RWPE1 (cell line): ENCODE measurements around the gene ELF3.
"Not testable (repeated sequence)": the region's sequence is repeated elsewhere in the genome, so short reads cannot be mapped to it uniquely, and the experiment has no call there.

Experiments used
- CTCF ChIA-PET: fragments of 350-600 bp; sonication (Branson Sonifier 250); formaldehyde crosslinking; extraction: SDS; loops from one replicate; lab custom pipeline; 2021; lab: Yijun Ruan, JAX
- POLR2A ChIA-PET: fragments of 400-600 bp; formaldehyde crosslinking; extraction: SDS; loops from one replicate; lab custom pipeline; 2020; ENCODE audit warnings: antibody characterized with exemption; ENCODE audit not compliant: low non-redundant PET; lab: Yijun Ruan, JAX
- DNase-seq: peaks from one replicate; pipeline ENCODE4 v3.0.0; 2012; ENCODE audit warnings: low spot score
- H3K27ac ChIP-seq: fragments of 450-650 bp; 2 replicates; pipeline ENCODE4 v1.5.1; 2017
- TF ChIP-seq, protein P1 (sequence below): fragments of 450-650 bp; conservative IDR thresholded peaks from 2 replicates; pipeline ENCODE4 v1.5.1; 2017; ENCODE audit warnings: low read depth, mild to moderate bottlenecking

ELF3 gene

DNA sequence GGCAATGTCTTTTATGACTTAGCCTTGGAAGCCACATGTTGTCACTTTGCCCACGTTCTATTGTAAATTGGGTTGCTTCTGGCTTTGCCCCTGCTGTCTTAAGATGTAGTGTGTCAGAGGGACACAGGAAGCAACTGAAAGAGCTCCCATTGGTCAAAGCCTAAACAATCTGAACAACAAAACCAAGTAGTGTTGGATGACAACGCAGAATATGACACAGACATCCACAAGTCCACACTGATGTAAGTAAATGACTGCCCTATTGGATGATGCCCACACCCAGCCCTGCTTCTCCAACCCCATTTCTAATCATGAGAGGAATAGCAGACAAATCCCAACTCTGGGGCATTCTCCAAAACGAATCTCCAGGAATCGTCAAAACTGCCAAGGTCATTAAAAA, 50.7 kb downstream of the ELF3 start:
- ChIA-PET CTCF (interaction anchor here (0.6 kb wide), 1 partner anchor 9 kb away, joined by 4 read pairs; no protein-coding TSS in a partner anchor), POLR2A (no interaction called here)
- TF ChIP-seq, protein P1, sequence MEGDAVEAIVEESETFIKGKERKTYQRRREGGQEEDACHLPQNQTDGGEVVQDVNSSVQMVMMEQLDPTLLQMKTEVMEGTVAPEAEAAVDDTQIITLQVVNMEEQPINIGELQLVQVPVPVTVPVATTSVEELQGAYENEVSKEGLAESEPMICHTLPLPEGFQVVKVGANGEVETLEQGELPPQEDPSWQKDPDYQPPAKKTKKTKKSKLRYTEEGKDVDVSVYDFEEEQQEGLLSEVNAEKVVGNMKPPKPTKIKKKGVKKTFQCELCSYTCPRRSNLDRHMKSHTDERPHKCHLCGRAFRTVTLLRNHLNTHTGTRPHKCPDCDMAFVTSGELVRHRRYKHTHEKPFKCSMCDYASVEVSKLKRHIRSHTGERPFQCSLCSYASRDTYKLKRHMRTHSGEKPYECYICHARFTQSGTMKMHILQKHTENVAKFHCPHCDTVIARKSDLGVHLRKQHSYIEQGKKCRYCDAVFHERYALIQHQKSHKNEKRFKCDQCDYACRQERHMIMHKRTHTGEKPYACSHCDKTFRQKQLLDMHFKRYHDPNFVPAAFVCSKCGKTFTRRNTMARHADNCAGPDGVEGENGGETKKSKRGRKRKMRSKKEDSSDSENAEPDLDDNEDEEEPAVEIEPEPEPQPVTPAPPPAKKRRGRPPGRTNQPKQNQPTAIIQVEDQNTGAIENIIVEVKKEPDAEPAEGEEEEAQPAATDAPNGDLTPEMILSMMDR: no peak
- no peak overlapping the region for H3K27ac ChIP-seq
- DNase-seq: no peak

DNA sequence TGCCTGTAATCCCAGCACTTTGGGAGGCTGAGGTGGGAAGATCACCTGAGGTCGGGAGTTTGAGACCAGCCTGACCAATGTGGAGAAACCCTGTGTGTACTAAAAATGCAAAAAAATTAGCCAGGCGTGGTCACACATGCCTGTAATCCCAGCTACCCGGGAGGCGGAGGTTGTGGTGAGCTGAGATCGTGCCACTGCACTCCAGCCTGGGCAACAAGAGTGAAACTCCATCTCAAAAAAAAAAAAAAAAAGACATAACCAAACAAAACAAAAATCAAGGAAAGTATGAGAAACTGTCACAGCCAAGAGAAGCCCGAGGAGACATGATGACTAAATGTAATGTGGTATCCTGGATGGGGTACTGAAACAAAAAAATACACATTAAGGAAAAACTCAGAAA, 51.4 kb downstream of the ELF3 start:
- CTCF ChIA-PET, H3K27ac ChIP-seq, DNase-seq: not testable (repeated sequence)
- POLR2A ChIA-PET: interaction anchor here (0.7 kb wide), 1 partner anchor 52 kb away, joined by 7 read pairs; the partner anchor contains the start of gene ELF3

DNA sequence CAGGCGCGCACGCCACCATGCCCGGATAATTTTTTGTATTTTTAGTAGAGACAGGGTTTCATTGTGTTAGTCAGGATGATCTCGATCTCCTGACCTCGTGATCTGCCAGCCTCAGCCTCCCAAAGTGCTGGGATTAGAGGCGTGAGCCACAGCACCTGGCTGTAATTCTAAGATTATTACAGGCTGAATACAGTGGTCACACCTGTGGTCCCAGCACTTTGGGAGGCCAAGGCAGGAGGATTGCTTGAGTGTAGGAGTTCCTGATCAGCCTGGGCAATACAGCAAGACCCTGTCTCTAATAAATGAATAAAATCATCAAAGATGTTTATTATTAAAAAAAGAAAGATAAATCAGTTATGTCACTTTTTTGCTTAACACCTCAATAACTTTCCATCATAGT, 52.2 kb downstream of the ELF3 start:
- DNase-seq, CTCF ChIA-PET, H3K27ac ChIP-seq, POLR2A ChIA-PET: not testable (repeated sequence)

DNA sequence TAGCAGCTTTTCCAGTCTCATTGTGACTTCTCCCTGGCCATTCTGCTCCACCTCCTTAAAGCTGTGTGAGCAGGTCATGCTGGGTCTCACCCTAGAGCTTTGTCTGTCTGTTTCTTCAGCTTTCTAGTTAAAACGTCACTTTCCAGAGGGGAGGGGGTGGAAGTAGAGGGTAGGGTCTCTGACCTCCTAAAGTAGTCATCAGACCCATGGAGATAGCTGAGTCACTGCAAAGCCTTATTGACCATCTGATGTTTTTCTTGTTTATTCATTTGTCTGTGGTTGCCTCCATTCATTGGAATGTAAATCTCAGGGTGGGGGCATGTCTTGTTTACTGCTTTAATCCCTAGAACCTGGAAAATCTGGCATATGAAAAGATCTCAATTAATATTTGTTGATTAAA, 52.7 kb downstream of the ELF3 start:
- CTCF ChIA-PET: no interaction called here
- TF ChIP-seq, protein P1: no peak
- DNase-seq: no peak
- POLR2A ChIA-PET: no interaction called here
- H3K27ac ChIP-seq: no peak overlapping the region

DNA sequence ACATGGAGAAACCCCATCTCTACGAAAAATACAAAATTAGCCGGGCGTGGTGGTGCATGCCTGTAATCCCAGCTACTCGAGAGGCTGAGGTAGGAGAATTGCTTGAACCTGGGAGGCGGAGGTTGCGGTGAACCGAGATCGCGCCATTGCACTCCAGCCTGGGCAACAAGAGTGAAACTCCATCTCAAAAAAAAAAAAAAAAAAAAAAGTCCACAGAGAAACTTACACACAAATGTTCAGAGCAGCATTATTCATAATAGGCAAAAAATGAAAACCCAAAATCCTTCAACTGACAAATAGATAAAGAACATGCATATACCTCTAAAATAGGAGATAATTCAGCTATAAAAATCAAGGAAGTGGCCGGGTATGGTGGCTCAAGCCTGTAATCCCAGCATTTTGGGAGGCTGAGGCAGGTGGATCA, 54.5 kb downstream of the ELF3 start:
- CTCF ChIA-PET: interaction anchor here (0.6 kb wide), 2 partner anchors 54 to 57 kb away, joined by 4 to 5 read pairs; partner anchors contain the start of gene ELF3
- DNase-seq, POLR2A ChIA-PET: not testable (repeated sequence)

More for the DNA sequence above, 54.5 kb downstream of the ELF3 start:
- not testable (repeated sequence) for H3K27ac ChIP-seq
